HCT116 (cell line): Measurements from ENCODE around the gene CEP120. TPM values are rescaled to one million over a fixed set of nuclear protein-coding genes. Genes with fewer than 3 reads are reported as not detected.
A peak's percentile ranks its signal among the peaks of the same experiment; 100 is the strongest.

Experiments
- ATAC-seq: fragments of 200-7000 bp; cut with Tn5 transposase; 2 replicates; pipeline ENCODE4 v1.9.1; 2020; ENCODE audit warnings: mild to moderate bottlenecking, moderate library complexity
- BruUV-seq: library from RNA; stranded (reverse); fragments of 400-500 nt; replicated peaks from 2 replicates; lab custom pipeline; 2021; lab: Mats Ljungman, UMichigan
- CTCF ChIA-PET: fragments of 300-600 bp; sonication (Branson Sonifier 250); formaldehyde crosslinking; loops from one replicate; lab custom pipeline; 2021; ENCODE audit warnings: antibody characterized with exemption; lab: Charles Lee
- POLR2A ChIA-PET: fragments of 300-600, 350-600 bp; sonication (Branson Sonifier 250); formaldehyde crosslinking; loops from one replicate; lab custom pipeline; 2021; ENCODE audit warnings: antibody characterized with exemption; lab: Charles Lee
- RAD21 ChIA-PET, 2 experiments: fragments of 300-600 bp; sonication (Branson Sonifier 250); formaldehyde crosslinking; loops; one replicate each; lab custom pipeline; 2023; ENCODE audit warnings: low total read pairs in 2 of 2; ENCODE audit not compliant: uncharacterized antibody in 2 of 2, unreplicated experiment in 2 of 2, low non-redundant PET in 1 of 2; lab: Charles Lee
- DNase-seq: peaks from one replicate; pipeline ENCODE4 v3.0.0-alpha.2; 2010; ENCODE audit warnings: low read depth, low spot score
- H2AFZ ChIP-seq: fragments of 200-600 bp; shearing (Covaris generic), sonication (generic); 2 replicates; pipeline ENCODE4 v1.6.1; 2017; ENCODE audit warnings: low read depth, mixed run types, mixed read lengths, antibody characterized with exemption, low read length; ENCODE audit not compliant: poor library complexity, severe bottlenecking
- H3K27ac ChIP-seq: 2 replicates; pipeline ENCODE4 v1.5.1; 2012; ENCODE audit warnings: low read depth, low read length
- H3K27me3 ChIP-seq: fragments of 200-600 bp; sonication (generic); 2 replicates; pipeline ENCODE4 v1.6.1; 2016; ENCODE audit warnings: mixed run types, low read length, mixed read lengths; ENCODE audit not compliant: insufficient read depth
- H3K36me3 ChIP-seq, 2 experiments: fragments of 200-500 bp in 1 of 2; fragments of 200-600 bp in 1 of 2; sonication (Bioruptor generic) in 1 of 2; sonication (generic) in 1 of 2; 2 replicates each; pipeline versions ENCODE4 v1.5.1 to v1.6.1; 2014 to 2016; ENCODE audit warnings: low read length in 2 of 2, inconsistent platforms in 1 of 2, mixed read lengths in 1 of 2, mixed run types in 1 of 2; ENCODE audit not compliant: insufficient read depth in 2 of 2, control insufficient read depth in 1 of 2
- H3K4me1 ChIP-seq, 2 experiments: fragments of 200-600 bp in 1 of 2; sonication (generic) in 1 of 2; 2 replicates each; pipeline versions ENCODE4 v1.5.1 to v1.6.1; 2012 to 2017; ENCODE audit warnings: low read length in 2 of 2, inconsistent platforms in 1 of 2, mild to moderate bottlenecking in 1 of 2, mixed read lengths in 1 of 2, mixed run types in 1 of 2, moderate library complexity in 1 of 2; ENCODE audit not compliant: insufficient read depth in 2 of 2, control insufficient read depth in 1 of 2
- H3K4me2 ChIP-seq: fragments of 200-600 bp; sonication (generic); 2 replicates; pipeline ENCODE4 v1.6.1; 2017; ENCODE audit warnings: mixed run types, low read length, mixed read lengths
- H3K4me3 ChIP-seq, 2 experiments: fragments of 200-600 bp in 1 of 2; sonication (generic) in 1 of 2; replicated peaks in 1 of 2; 2 replicates each; pipeline ENCODE4 v1.5.1; 2011 to 2016; ENCODE audit warnings: low read length in 2 of 2, control low read depth in 1 of 2, low read depth in 1 of 2, mild to moderate bottlenecking in 1 of 2, mixed read lengths in 1 of 2, mixed run types in 1 of 2
- H3K79me2 ChIP-seq: fragments of 200-600 bp; sonication (generic); 2 replicates; pipeline ENCODE4 v1.6.1; 2017; ENCODE audit warnings: mild to moderate bottlenecking, mixed run types, low read length, moderate library complexity, mixed read lengths; ENCODE audit not compliant: insufficient read depth
- H3K9ac ChIP-seq: fragments of 200-600 bp; sonication (generic); 2 replicates; pipeline ENCODE4 v1.6.1; 2016; ENCODE audit warnings: low read length, mixed read lengths
- H3K9me2 ChIP-seq: fragments of 200-600 bp; sonication (generic), shearing (Covaris generic); 2 replicates; pipeline ENCODE4 v1.6.1; 2017; ENCODE audit warnings: mixed run types, mild to moderate bottlenecking, moderate library complexity; ENCODE audit not compliant: insufficient read depth
- H3K9me3 ChIP-seq, 2 experiments: fragments of 200-500 bp in 1 of 2; fragments of 200-600 bp in 1 of 2; sonication (Bioruptor generic) in 1 of 2; sonication (generic) in 1 of 2; 2 replicates each; pipeline ENCODE4 v1.6.1; 2014 to 2017; ENCODE audit warnings: low read length in 2 of 2, mixed read lengths in 2 of 2, inconsistent platforms in 1 of 2, low read depth in 1 of 2, mild to moderate bottlenecking in 1 of 2, mixed run types in 1 of 2, moderate library complexity in 1 of 2; ENCODE audit not compliant: control insufficient read depth in 1 of 2, insufficient read depth in 1 of 2
- H4K20me1 ChIP-seq: fragments of 200-600 bp; sonication (generic), shearing (Covaris generic); 2 replicates; pipeline ENCODE4 v1.6.1; 2017; ENCODE audit warnings: mixed run types, mild to moderate bottlenecking, moderate library complexity; ENCODE audit not compliant: insufficient read depth
- POLR2AphosphoS5 ChIP-seq: IDR thresholded peaks from 2 replicates; pipeline ENCODE4 v1.6.1; 2011; ENCODE audit warnings: mild to moderate bottlenecking, low read depth, low read length, moderate library complexity
- ZBTB33 ChIP-seq: IDR thresholded peaks from 2 replicates; pipeline ENCODE4 v1.6.1; 2011; ENCODE audit warnings: mild to moderate bottlenecking, low read length, moderate library complexity; ENCODE audit not compliant: insufficient replicate concordance; ENCODE audit errors: extremely low read depth
- intact Hi-C: fragments of 100-400 bp; cut with micrococcal nuclease; formaldehyde crosslinking; loops from 2 replicates; pipeline ENCODE4 v1.10.0; 2022
- total RNA-seq: library from RNA; stranded (reverse); gene quantifications from one replicate; pipeline ENCODE4 v1.2.1, GENCODE V29; 2021; ENCODE audit not compliant: unreplicated experiment

Gene CEP120
- total RNA-seq, 1 experiment from 2014 or later: 30.2 TPM

- TF ChIP-seq POLR2AphosphoS5: peak; percentile 94
Measured at GRCh38 chr5:123423278-123424149, at the start of gene CEP120 (continued).

- H3K9me3 ChIP-seq: no peaks in the 10 kb centered on the region
- no peak overlapping the region for H3K9ac ChIP-seq
- no peaks in the 10 kb centered on the region for H3K79me2 ChIP-seq
- POLR2A ChIA-PET: no interaction called here
- H3K27me3 ChIP-seq: no peaks in the 10 kb centered on the region
- intact Hi-C loops: no loop called here
- no peaks in the 10 kb centered on the region for H3K36me3 ChIP-seq
- ATAC-seq (no peak), DNase-seq (no peak)
- no peaks in the 10 kb centered on the region for H4K20me1 ChIP-seq
- H3K4me2 ChIP-seq: no peak overlapping the region
- no peak overlapping the region for H3K4me3 ChIP-seq
- RAD21 ChIA-PET: no interaction called here
- H2AFZ ChIP-seq: no peak overlapping the region
- no TSS peak for BruUV-seq
- CTCF ChIA-PET: no interaction called here
- no peak overlapping the region for H3K27ac ChIP-seq
- no peaks in the 10 kb centered on the region for H3K9me2 ChIP-seq
- no peak for TF ChIP-seq ZBTB33
- H3K4me1 ChIP-seq: no peaks in the 10 kb centered on the region
Measured at GRCh38 chr5:123472150-123472924, 49.1 kb upstream of the CEP120 start.
